GM15510 (cell line): ENCODE results near the gene TBXA2R.

Experiments used
- POLR2A ChIP-seq: IDR thresholded peaks from 3 replicates; pipeline ENCODE4 v1.6.1; 2011; ENCODE audit warnings: borderline replicate concordance; ENCODE audit not compliant: insufficient read length; ENCODE audit errors: extremely low read depth

Gene TBXA2R

GRCh38 chr19:3548606-3549005, 58.1 kb downstream of the TBXA2R start:
- TF ChIP-seq POLR2A: no peak

GRCh38 chr19:3547767-3548282, 58.9 kb downstream of the TBXA2R start:
- no peak for TF ChIP-seq POLR2A

GRCh38 chr19:3547301-3547731, 59.4 kb downstream of the TBXA2R start:
- no peak for TF ChIP-seq POLR2A

GRCh38 chr19:3546119-3546518, 60.6 kb downstream of the TBXA2R start:
- no peak for TF ChIP-seq POLR2A

GRCh38 chr19:3545669-3546034, 61.0 kb downstream of the TBXA2R start:
- TF ChIP-seq POLR2A: no peak

GRCh38 chr19:3544742-3545668, 61.7 kb downstream of the TBXA2R start:
- no peak for TF ChIP-seq POLR2A
